ENCODE data around the gene BCO1. TPM values are rescaled to one million over a fixed set of nuclear protein-coding genes. Genes with fewer than 3 reads are reported as not detected.

The BCO1 gene
- total RNA-seq, 1 donor, result not detected

DNA sequence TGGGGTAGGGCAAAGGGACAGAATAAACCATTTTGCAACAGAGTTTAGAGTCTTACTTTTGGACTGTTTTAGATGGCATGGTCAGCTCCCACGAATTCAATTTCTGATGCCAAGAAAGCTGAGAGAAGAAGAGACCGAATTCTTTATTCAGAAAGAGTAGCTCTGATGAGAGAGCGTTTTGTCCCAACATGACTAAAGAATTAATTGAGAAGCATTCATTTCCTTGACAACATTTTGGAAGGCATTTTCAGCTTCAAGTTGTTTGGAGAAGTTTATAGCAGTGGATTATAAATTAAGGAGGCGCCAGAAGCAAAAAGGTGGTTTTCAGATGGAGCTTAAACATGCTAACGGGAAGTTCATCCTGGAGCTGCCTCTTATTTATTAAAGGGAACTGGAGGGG lies 88.5 kb downstream of the BCO1 start:
- Histone ChIP-seq H3K27ac (ENCODE audit: low read depth, low read length) (no peak overlapping the region), H3K9me3 (ENCODE audit: low read depth, low read length) (no peaks in the 10 kb centered on the region), H3K4me3 (ENCODE audit: insufficient read depth, low read length) (no peak overlapping the region), H3K4me1 (ENCODE audit: insufficient read depth, low read length) (no peaks in the 10 kb centered on the region), H3K79me2 (ENCODE audit: insufficient read depth, low read length) (peaks cover 59% of the 10 kb centered on the region), H3K36me3 (ENCODE audit: insufficient read depth, low read length) (no peaks in the 10 kb centered on the region), H3K27me3 (ENCODE audit: insufficient read depth, low read length) (no peaks in the 10 kb centered on the region), H2AFZ (ENCODE audit: low read length) (no peak overlapping the region), H4K20me1 (ENCODE audit: insufficient read depth, low read length) (peaks cover 30% of the 10 kb centered on the region), H3K4me2 (ENCODE audit: insufficient read depth, low read length) (no peak overlapping the region)
- DNase-seq (ENCODE audit: insufficient read length, low spot score, missing footprints), result no peak
- no peak for TF ChIP-seq CTCF (IDR thresholded peaks at IDR 0.05; ENCODE audit: extremely low read depth, low read depth, low read length)

DNA sequence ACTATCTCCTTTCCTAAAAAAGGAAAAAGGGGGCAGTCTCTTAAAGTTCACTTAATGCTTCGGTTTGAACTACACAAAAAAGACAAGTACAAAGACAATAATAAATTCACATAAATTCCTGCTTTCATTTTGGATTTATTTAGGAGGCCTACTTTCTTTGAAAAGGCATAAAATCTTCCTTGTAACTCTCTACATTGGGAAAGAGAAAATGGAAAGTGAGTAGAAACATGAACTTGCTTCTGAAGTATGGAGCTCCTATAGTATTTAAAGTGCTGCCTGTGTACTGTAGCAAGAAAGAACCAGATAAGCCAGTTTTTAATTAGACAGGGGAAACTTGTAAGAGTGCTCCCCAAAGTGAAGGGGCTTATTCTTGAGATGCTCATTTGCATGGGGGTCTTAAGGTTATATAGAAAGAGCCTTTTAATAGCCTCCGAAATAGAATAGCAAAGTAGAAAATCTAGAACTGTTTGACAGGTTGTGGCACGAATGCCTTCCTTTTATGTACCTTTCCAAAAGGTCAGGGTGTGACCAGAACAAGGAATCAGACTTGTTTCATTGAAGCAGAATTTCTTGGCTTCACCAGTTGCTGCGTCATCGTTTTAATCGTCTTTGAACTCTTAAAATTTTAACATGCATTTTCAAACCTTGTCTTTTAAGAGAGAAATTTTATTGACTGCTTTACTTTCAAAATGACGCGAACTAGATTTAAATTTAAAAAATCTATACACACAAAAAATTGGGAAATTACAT lies 89.1 kb downstream of the BCO1 start:
- no peak overlapping the region for H3K4me2 ChIP-seq (ENCODE audit: insufficient read depth, low read length)
- no peak for TF ChIP-seq CTCF (IDR thresholded peaks at IDR 0.05; ENCODE audit: extremely low read depth, low read depth, low read length)
- H3K27me3 ChIP-seq (ENCODE audit: insufficient read depth, low read length), result no peaks in the 10 kb centered on the region
- peaks cover 61% of the 10 kb centered on the region for H3K79me2 ChIP-seq (ENCODE audit: insufficient read depth, low read length)
- no peaks in the 10 kb centered on the region for H3K9me3 ChIP-seq (ENCODE audit: low read depth, low read length)
- no peak for DNase-seq (ENCODE audit: insufficient read length, low spot score, missing footprints)
- no peak overlapping the region for H3K4me3 ChIP-seq (ENCODE audit: insufficient read depth, low read length)
- no peaks in the 10 kb centered on the region for H3K36me3 ChIP-seq (ENCODE audit: insufficient read depth, low read length)
- H4K20me1 ChIP-seq (ENCODE audit: insufficient read depth, low read length), result peaks cover 29% of the 10 kb centered on the region
- no peak overlapping the region for H2AFZ ChIP-seq (ENCODE audit: low read length)
- no peaks in the 10 kb centered on the region for H3K4me1 ChIP-seq (ENCODE audit: insufficient read depth, low read length)
- no peak overlapping the region for H3K27ac ChIP-seq (ENCODE audit: low read depth, low read length)

GRCh38 chr16:81329947-81330346 lies 91.5 kb downstream of the BCO1 start:
- Histone ChIP-seq H3K9me3 (ENCODE audit: low read depth, low read length) (no peaks in the 10 kb centered on the region), H2AFZ (ENCODE audit: low read length) (no peak overlapping the region), H3K36me3 (ENCODE audit: insufficient read depth, low read length) (no peaks in the 10 kb centered on the region), H3K27me3 (ENCODE audit: insufficient read depth, low read length) (no peaks in the 10 kb centered on the region), H3K4me2 (ENCODE audit: insufficient read depth, low read length) (no peak overlapping the region), H3K4me3 (ENCODE audit: insufficient read depth, low read length) (no peak overlapping the region), H3K79me2 (ENCODE audit: insufficient read depth, low read length) (peaks cover 40% of the 10 kb centered on the region), H4K20me1 (ENCODE audit: insufficient read depth, low read length) (peaks cover 18% of the 10 kb centered on the region), H3K27ac (ENCODE audit: low read depth, low read length) (no peak overlapping the region), H3K4me1 (ENCODE audit: insufficient read depth, low read length) (no peaks in the 10 kb centered on the region)
- DNase-seq (ENCODE audit: insufficient read length, low spot score, missing footprints), result no peak
- no peak for TF ChIP-seq CTCF (IDR thresholded peaks at IDR 0.05; ENCODE audit: extremely low read depth, low read depth, low read length)

- Histone ChIP-seq H4K20me1 (ENCODE audit: insufficient read depth, low read length) (peaks cover 20% of the 10 kb centered on the region), H2AFZ (ENCODE audit: low read length) (no peak overlapping the region), H3K4me2 (ENCODE audit: insufficient read depth, low read length) (no peak overlapping the region), H3K27me3 (ENCODE audit: insufficient read depth, low read length) (no peaks in the 10 kb centered on the region), H3K27ac (ENCODE audit: low read depth, low read length) (no peak overlapping the region), H3K79me2 (ENCODE audit: insufficient read depth, low read length) (peaks cover 26% of the 10 kb centered on the region), H3K4me1 (ENCODE audit: insufficient read depth, low read length) (peaks cover 4% of the 10 kb centered on the region), H3K4me3 (ENCODE audit: insufficient read depth, low read length) (no peak overlapping the region), H3K36me3 (ENCODE audit: insufficient read depth, low read length) (no peaks in the 10 kb centered on the region), H3K9me3 (ENCODE audit: low read depth, low read length) (no peaks in the 10 kb centered on the region)
- no peak for TF ChIP-seq CTCF (IDR thresholded peaks at IDR 0.05; ENCODE audit: extremely low read depth, low read depth, low read length)
- DNase-seq (ENCODE audit: insufficient read length, low spot score, missing footprints), result no peak
Measured at GRCh38 chr16:81333356-81333755, 94.9 kb downstream of the BCO1 start.

Measured in osteoblast (primary cell).